ENCODE results near the gene COMMD9.

DNA sequence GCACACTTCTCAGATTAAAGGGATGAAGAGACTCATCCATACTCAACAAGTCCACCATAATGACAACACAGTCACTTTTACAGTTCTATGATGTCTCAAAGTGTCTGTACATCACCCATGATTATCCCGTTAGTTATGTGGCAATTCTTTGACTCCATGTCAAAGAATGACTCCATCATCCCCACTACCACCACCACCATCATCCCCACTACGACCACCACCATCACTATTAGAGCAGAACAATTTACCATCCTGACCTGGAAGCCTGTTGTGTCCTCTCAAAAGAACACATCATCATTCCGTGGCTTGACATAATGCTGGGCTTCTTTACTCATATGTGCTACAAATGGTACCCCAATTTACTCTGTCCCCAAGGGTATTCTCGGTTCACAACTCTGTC, 20.6 kb upstream of the COMMD9 start:
- TF ChIP-seq, protein P1, sequence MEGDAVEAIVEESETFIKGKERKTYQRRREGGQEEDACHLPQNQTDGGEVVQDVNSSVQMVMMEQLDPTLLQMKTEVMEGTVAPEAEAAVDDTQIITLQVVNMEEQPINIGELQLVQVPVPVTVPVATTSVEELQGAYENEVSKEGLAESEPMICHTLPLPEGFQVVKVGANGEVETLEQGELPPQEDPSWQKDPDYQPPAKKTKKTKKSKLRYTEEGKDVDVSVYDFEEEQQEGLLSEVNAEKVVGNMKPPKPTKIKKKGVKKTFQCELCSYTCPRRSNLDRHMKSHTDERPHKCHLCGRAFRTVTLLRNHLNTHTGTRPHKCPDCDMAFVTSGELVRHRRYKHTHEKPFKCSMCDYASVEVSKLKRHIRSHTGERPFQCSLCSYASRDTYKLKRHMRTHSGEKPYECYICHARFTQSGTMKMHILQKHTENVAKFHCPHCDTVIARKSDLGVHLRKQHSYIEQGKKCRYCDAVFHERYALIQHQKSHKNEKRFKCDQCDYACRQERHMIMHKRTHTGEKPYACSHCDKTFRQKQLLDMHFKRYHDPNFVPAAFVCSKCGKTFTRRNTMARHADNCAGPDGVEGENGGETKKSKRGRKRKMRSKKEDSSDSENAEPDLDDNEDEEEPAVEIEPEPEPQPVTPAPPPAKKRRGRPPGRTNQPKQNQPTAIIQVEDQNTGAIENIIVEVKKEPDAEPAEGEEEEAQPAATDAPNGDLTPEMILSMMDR (IDR thresholded peaks at IDR 0.05), result no peak
- no peak for TF ChIP-seq EZH2 (IDR thresholded peaks at IDR 0.05; ENCODE audit: borderline replicate concordance, insufficient read depth, low read depth, low read length, poor library complexity, severe bottlenecking)
